ENCODE results near the gene NEDD4L.

The NEDD4L gene

GRCh38 chr18:58362829-58363271 lies 318.8 kb downstream of the NEDD4L start:
- TF ChIP-seq GLIS3 (CRISPR knock-in tag; IDR thresholded peaks at IDR 0.05) (no peak), TSHZ2 (CRISPR knock-in tag; IDR thresholded peaks at IDR 0.05) (no peak), OSR1 (CRISPR knock-in tag; IDR thresholded peaks at IDR 0.05) (no peak), PATZ1 (CRISPR knock-in tag; IDR thresholded peaks at IDR 0.05; ENCODE audit: borderline replicate concordance) (no peak), SNAI2 (CRISPR knock-in tag; IDR thresholded peaks at IDR 0.05) (no peak), ZNF565 (CRISPR knock-in tag; conservative IDR thresholded peaks at IDR 0.05; ENCODE audit: low read depth) (no peak), RARB (CRISPR knock-in tag; IDR thresholded peaks at IDR 0.05) (no peak), ZNF8 (CRISPR knock-in tag; IDR thresholded peaks at IDR 0.05) (no peak), PPARA (CRISPR knock-in tag; IDR thresholded peaks at IDR 0.05; ENCODE audit: borderline replicate concordance) (no peak), TCF4 (CRISPR knock-in tag; IDR thresholded peaks at IDR 0.05; ENCODE audit: borderline replicate concordance) (no peak), CREB5 (CRISPR knock-in tag; IDR thresholded peaks at IDR 0.05; ENCODE audit: low read depth) (no peak), ZFP3 (CRISPR knock-in tag; IDR thresholded peaks at IDR 0.05) (no peak), ZFP30 (CRISPR knock-in tag; IDR thresholded peaks at IDR 0.05) (no peak), ESRRG (CRISPR knock-in tag; IDR thresholded peaks at IDR 0.05) (no peak), CSDC2 (CRISPR knock-in tag; IDR thresholded peaks at IDR 0.05) (no peak)
- no peak for ATAC-seq

GRCh38 chr18:58363767-58364540 lies 319.9 kb downstream of the NEDD4L start:
- ATAC-seq = no peak
- TF ChIP-seq CREB5 (CRISPR knock-in tag; IDR thresholded peaks at IDR 0.05; ENCODE audit: low read depth) (no peak), CSDC2 (CRISPR knock-in tag; IDR thresholded peaks at IDR 0.05) (no peak), ZNF8 (CRISPR knock-in tag; IDR thresholded peaks at IDR 0.05) (no peak), GLIS3 (CRISPR knock-in tag; IDR thresholded peaks at IDR 0.05) (no peak), ARNTL (CRISPR knock-in tag; IDR thresholded peaks at IDR 0.05; ENCODE audit: borderline replicate concordance, low read depth) (no peak)

DNA sequence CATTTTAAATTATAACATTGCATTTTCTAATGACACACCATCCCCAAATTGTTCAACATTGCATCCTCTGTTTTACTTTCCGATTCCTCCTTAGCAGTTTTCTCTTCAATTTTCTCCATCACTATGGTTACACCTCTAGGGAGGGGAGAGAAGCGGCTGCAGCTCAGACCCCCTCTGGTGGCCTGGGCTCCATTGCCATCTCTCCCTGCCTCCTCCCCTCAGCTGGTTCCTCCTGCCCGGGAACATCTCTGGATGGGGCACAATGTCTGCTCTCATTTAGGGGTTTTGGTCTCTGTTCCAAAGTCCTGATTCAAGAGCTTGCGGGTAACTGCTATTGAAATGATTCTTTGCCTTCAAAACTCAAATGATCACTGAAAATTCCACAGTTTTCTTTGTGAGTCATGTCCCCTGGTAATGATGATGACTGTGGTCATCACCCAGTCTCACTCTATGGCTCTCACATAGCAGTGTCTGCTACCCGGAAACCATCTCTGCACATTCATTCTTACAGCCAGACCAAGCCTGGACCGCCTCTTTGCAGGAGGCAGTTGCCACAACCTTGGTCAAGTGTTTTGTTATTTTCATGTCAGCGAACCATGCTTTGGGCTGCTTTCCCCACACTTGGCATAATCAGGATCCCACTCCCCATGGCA lies 321.0 kb downstream of the NEDD4L start:
- no peak for ATAC-seq
- TF ChIP-seq GLIS3 (CRISPR knock-in tag; IDR thresholded peaks at IDR 0.05) (no peak), BACH2 (CRISPR knock-in tag; IDR thresholded peaks at IDR 0.05; ENCODE audit: borderline replicate concordance) (no peak), ESRRG (CRISPR knock-in tag; IDR thresholded peaks at IDR 0.05) (no peak), CREB5 (CRISPR knock-in tag; IDR thresholded peaks at IDR 0.05; ENCODE audit: low read depth) (no peak), ZFP30 (CRISPR knock-in tag; IDR thresholded peaks at IDR 0.05) (no peak), SNAI2 (CRISPR knock-in tag; IDR thresholded peaks at IDR 0.05) (no peak), ZNF565 (CRISPR knock-in tag; conservative IDR thresholded peaks at IDR 0.05; ENCODE audit: low read depth) (no peak), ZNF70 (CRISPR knock-in tag; IDR thresholded peaks at IDR 0.05) (no peak), RARB (CRISPR knock-in tag; IDR thresholded peaks at IDR 0.05) (no peak), PPARA (CRISPR knock-in tag; IDR thresholded peaks at IDR 0.05; ENCODE audit: borderline replicate concordance) (no peak), CSDC2 (CRISPR knock-in tag; IDR thresholded peaks at IDR 0.05) (no peak), TSHZ2 (CRISPR knock-in tag; IDR thresholded peaks at IDR 0.05) (no peak), TCF4 (CRISPR knock-in tag; IDR thresholded peaks at IDR 0.05; ENCODE audit: borderline replicate concordance) (no peak), OSR1 (CRISPR knock-in tag; IDR thresholded peaks at IDR 0.05) (no peak), TOX (CRISPR knock-in tag; IDR thresholded peaks at IDR 0.05; ENCODE audit: borderline replicate concordance) (no peak), PATZ1 (CRISPR knock-in tag; IDR thresholded peaks at IDR 0.05; ENCODE audit: borderline replicate concordance) (no peak), ZNF8 (CRISPR knock-in tag; IDR thresholded peaks at IDR 0.05) (no peak), ZC3H10 (CRISPR knock-in tag; IDR thresholded peaks at IDR 0.05) (no peak)
